ENCODE measurements around the gene ARL5A.

The ARL5A gene

GRCh38 chr2:151758744-151759143 is 69.5 kb downstream of the ARL5A start:
- no peak overlapping the region for H3K4me3 ChIP-seq (ENCODE audit: low read depth, low read length)
- TF ChIP-seq POLR2A (IDR thresholded peaks at IDR 0.05; ENCODE audit: extremely low read depth, insufficient read length) (no peak), MYC (IDR thresholded peaks at IDR 0.05; ENCODE audit: low read depth, low read length) (no peak), MAX (IDR thresholded peaks at IDR 0.05; ENCODE audit: low read depth, low read length) (no peak), CTCF (IDR thresholded peaks at IDR 0.05; ENCODE audit: low read depth, low read length) (no peak)
- DNase-seq (ENCODE audit: low read depth): no peak

GRCh38 chr2:151757861-151758260 is 70.4 kb downstream of the ARL5A start:
- TF ChIP-seq CTCF (IDR thresholded peaks at IDR 0.05; ENCODE audit: low read depth, low read length) (no peak), POLR2A (IDR thresholded peaks at IDR 0.05; ENCODE audit: extremely low read depth, insufficient read length) (no peak), MYC (IDR thresholded peaks at IDR 0.05; ENCODE audit: low read depth, low read length) (no peak), MAX (IDR thresholded peaks at IDR 0.05; ENCODE audit: low read depth, low read length) (no peak)
- H3K4me3 ChIP-seq (ENCODE audit: low read depth, low read length): no peak overlapping the region
- DNase-seq (ENCODE audit: low read depth): no peak

- no peak for DNase-seq (ENCODE audit: low read depth)
- H3K4me3 ChIP-seq (ENCODE audit: low read depth, low read length): no peak overlapping the region
- TF ChIP-seq MYC (IDR thresholded peaks at IDR 0.05; ENCODE audit: low read depth, low read length) (no peak), CTCF (IDR thresholded peaks at IDR 0.05; ENCODE audit: low read depth, low read length) (no peak), MAX (IDR thresholded peaks at IDR 0.05; ENCODE audit: low read depth, low read length) (no peak), POLR2A (IDR thresholded peaks at IDR 0.05; ENCODE audit: extremely low read depth, insufficient read length) (no peak)
These were observed 71.4 kb downstream of the ARL5A start for GRCh38 chr2:151756820-151757219.

GRCh38 chr2:151754253-151754897 is 73.8 kb downstream of the ARL5A start:
- H3K4me3 ChIP-seq (ENCODE audit: low read depth, low read length): no peak overlapping the region
- TF ChIP-seq CTCF (IDR thresholded peaks at IDR 0.05; ENCODE audit: low read depth, low read length) (no peak), POLR2A (IDR thresholded peaks at IDR 0.05; ENCODE audit: extremely low read depth, insufficient read length) (no peak), MAX (IDR thresholded peaks at IDR 0.05; ENCODE audit: low read depth, low read length) (no peak), MYC (IDR thresholded peaks at IDR 0.05; ENCODE audit: low read depth, low read length) (no peak)
- no peak for DNase-seq (ENCODE audit: low read depth)

GRCh38 chr2:151753540-151753939 is 74.7 kb downstream of the ARL5A start:
- TF ChIP-seq MYC (IDR thresholded peaks at IDR 0.05; ENCODE audit: low read depth, low read length): no peak
- no peak for TF ChIP-seq POLR2A (IDR thresholded peaks at IDR 0.05; ENCODE audit: extremely low read depth, insufficient read length)
- no peak for TF ChIP-seq MAX (IDR thresholded peaks at IDR 0.05; ENCODE audit: low read depth, low read length)
- no peak for TF ChIP-seq CTCF (IDR thresholded peaks at IDR 0.05; ENCODE audit: low read depth, low read length)
- no peak for DNase-seq (ENCODE audit: low read depth)
- H3K4me3 ChIP-seq (ENCODE audit: low read depth, low read length): no peak overlapping the region

Measured in NB4 (cell line).